Measurements from ENCODE around the gene JUND.

Gene JUND

DNA sequence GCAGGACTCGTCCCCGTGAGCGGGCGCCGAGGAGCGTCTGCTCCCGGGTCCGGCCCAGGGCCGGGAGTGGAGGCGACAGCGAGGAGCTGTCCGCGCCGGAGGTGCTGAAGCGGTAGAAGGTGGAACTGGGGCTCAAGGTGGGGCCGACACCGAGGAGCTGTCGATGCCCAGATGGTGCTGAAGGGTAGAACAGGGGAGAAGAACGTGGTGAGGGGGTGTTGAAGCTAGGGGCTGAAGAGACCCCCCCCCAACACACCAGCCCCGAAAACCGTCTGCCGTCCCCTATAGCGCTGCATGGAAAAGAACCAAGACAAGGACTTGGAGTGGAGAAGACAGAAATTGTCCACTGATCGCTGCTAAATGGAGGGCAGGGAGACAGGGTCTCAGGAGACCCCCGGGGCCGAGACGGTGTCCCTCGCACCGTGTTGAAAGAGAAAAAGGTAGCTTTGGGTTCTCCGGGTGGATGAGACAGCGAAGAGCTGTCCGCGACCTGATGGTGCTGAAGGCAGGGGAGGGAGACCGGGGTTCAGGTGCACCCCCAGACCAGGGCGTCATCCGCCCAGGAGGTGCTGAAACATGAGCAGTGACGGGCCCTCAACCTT is 48.1 kb downstream of the JUND start:
- FAIRE-seq, result no peak

DNA sequence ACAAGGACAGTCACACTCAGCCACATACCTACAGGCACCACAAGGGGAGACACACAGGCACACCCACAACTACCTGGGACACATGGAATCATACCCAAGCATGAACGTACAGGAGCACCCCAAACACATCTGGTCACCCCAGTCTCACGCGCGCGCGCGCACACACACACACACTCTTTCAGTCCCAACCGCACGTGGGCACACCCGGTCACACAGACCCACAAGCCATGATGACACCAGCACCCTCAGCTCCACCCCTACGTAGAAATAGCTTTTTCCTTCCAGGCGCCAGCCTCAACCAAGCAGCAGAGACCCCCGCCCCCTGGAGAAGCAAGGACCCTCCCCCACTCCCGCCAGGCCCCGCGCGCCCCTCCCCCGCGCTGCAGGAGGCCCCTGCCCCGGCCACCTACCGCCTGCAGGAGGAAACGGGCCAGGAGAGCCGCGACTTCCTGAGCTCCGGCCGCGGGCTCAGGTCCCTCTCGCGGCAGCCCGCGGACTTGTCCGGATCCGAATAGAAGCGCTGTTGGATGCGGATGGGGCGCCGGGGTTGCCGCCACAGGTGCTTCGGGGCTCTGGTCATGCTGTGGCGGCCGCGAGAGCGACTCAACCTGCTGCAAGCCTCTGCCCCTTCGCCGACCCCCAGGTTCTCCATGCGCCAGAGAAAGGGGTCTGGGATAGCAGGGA is 48.7 kb downstream of the JUND start:
- FAIRE-seq, result no peak

DNA sequence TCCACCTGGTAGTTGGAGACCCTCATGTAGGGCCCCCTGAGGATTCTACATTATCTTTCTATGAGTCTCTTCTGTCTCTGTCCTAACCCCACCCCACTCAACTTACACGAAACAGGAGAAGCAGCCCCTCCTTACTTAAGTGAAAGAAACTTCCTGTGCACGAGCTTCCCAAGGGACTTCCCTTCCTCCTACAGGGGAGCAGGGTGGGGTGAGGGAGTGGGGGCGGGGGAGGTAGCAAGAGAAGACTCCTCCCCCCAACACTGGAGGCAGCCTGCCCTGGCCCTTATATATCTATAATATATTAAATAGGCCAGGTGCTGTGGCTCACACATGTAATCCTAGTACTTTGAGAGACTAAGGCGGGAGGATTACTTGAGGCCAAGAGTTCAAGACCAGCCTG is 49.6 kb downstream of the JUND start:
- FAIRE-seq, result no peak

DNA sequence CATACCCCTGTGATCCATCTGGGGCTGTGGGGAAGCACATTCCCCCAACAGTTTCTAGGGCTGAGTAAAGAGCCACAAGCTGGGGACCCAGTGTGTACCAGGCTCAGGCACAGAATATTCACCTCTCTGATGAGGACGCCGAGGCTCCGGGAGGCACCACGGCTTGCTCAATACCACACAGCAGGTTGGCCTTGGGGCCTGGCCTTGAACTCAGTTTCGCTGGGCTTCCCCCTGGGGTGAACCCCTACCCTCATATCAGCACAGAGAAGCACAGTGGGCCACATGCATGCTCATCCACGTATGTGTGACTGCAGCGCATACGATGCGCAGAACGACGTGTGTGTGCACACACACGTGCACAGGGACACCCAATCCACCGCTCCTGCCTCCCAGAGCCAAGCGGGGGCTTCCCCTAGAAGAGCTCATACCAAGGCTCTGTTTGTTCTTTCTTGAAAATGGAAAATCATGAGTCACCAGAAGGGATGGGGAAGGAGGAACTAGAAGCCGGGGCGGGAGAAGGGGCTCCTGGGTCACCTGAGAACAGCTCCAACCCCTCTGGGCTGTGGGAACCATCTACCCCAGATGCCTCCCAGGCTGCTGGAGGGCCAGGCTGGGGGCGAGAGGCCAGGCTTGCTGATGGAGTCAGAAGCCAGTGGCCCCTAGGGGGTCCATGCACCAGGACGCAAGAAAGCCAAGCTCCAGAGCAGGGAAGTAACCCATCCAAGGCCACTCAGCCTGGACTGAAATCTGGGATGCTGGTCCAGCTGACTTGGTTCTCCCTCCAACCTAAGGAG is 50.3 kb downstream of the JUND start:
- FAIRE-seq, result no peak

DNA sequence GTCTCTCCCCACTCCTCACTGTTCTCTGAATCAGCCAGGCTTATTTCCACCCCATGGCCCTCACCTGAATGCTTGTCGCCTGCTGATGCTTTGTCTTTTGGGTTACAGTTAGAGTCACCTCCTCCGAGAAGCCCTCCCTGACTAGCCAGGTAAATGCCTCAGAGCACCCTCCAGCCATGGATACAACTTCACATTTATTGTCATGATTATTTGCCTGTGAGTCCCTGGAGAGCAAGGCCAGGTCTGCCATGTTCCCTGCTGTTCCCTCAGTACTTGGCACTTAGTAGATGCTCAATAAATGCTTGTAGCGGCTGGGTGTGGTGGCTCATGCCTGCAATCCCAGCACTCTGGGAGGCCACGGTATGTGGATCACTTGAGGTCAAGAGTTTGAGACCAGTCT is 51.5 kb downstream of the JUND start:
- no peak for FAIRE-seq
